T47D (cell line): ENCODE measurements around the gene NME1.
"Not testable (repeated sequence)": the region's sequence is repeated elsewhere in the genome, so short reads cannot be mapped to it uniquely, and the experiment has no call there.

Experiments used
- DNase-seq, 2 experiments: peaks; one replicate each; pipeline versions ENCODE4 v3.0.0 to v3.0.0-alpha.2; 2011 to 2012; ENCODE audit warnings: low read depth in 1 of 2, low spot score in 1 of 2
- JUND ChIP-seq: IDR thresholded peaks from 2 replicates; pipeline ENCODE4 v1.6.1; 2012; ENCODE audit warnings: low read depth
- in situ Hi-C: cut with HindIII; loops from 2 replicates; pipeline ENCODE4 v1.10.0; 2016; ENCODE audit warnings: low sequenced_read_pairs, low pct_unique_long_range_greater_than_20kb

The NME1 gene

GRCh38 chr17:51161541-51161940 lies 8.2 kb downstream of the NME1 start:
- no peak for DNase-seq
- in situ Hi-C loops = no loop called here
- TF ChIP-seq JUND = no peak

- in situ Hi-C loops = no loop called here
- TF ChIP-seq JUND = no peak
Measured at GRCh38 chr17:51164911-51165679, 11.7 kb downstream of the NME1 start.

GRCh38 chr17:51165680-51166197 lies 12.4 kb downstream of the NME1 start:
- no peak for TF ChIP-seq JUND
- DNase-seq = peak in 1 of 2 experiments; percentile 20
- in situ Hi-C loops = no loop called here

More at GRCh38 chr17:51164911-51165679, 11.7 kb downstream of the NME1 start:
- no peak for DNase-seq

DNA sequence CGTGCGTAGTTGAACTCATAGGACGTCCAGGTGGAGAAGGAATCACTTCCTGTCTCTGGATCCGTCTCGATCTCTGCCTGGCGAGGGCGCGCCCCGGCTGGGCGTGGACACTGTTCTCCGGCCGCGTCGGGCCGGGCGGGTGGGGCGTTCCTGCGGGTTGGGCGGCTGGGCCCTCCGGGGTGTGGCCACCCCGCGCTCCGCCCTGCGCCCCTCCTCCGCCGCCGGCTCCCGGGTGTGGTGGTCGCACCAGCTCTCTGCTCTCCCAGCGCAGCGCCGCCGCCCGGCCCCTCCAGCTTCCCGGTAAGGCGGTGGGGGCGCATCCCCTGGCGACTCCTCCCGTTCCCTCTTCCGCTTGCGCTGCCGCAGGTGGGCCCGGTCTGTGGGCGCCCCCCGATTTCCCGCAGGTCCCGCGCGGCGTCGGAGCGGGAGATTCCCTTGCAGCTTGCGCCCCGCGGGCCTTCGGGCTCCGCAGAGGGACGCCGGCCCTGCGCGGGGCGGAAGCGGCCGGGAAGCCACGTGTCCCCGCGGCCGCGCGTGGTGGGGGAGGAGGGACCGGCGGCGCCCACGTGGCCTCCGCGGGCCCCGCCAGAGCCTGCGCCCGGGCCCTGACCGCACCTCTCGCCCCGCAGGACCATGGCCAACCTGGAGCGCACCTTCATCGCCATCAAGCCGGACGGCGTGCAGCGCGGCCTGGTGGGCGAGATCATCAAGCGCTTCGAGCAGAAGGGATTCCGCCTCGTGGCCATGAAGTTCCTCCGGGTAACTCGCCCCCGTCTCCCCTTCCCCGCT lies 13.0 kb downstream of the NME1 start, which contains the start of gene NME2:
Gene NME2, plus strand, starts transcription at position 214 of the 789 bp plus-strand sequence. Its CDS starts 420 bp downstream, at position 634.
- in situ Hi-C loops = no loop called here
- no peak for TF ChIP-seq JUND
- peak; percentile 94 to 95 for DNase-seq

DNA sequence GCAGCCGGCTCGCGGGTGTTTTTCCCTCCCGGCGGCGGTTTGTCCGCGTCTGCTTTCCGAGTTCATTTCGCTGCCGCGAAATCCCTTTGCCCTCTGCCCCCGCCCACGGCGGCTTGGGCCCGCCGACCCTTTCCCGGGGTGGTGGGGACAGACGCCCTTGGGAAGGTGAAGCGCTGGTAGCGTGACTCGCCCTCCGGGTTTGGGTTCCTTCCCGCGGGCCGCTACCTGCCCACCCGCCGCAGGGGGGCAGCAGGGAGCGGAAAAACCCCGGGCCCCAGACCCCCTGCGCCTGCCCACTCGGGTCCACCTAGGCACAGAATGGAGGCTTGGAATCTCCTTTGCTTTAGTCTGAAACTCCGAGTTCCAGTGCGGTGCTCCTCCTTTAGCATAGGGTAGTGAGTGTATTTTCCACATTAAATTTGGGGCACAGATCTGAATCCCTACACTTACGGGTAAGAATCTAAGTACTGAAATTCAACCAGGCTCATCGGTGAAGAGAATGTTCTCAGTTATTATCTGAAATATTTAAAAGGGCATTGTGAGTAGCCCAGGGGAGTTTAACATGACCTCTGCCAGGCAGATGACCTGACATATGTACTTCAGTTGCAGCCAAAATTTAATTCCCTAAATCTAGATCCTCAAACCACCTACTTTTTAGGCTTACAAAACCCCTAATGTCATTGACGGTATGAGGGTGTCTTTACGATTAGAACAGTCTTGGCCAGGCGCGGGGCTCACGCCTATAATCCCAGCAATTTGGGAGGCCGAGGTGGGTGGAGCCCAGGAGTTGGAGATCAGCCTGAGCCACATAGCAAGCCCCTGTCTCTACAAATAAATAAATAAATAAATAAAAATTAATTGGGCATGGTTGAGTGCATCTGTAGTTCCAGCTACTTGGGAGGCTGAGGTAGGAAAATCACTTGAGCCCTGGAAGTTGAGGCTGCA lies 13.9 kb downstream of the NME1 start:
- DNase-seq = peak; percentile 59 to 82
- no peak for TF ChIP-seq JUND
- in situ Hi-C loops = no loop called here

DNA sequence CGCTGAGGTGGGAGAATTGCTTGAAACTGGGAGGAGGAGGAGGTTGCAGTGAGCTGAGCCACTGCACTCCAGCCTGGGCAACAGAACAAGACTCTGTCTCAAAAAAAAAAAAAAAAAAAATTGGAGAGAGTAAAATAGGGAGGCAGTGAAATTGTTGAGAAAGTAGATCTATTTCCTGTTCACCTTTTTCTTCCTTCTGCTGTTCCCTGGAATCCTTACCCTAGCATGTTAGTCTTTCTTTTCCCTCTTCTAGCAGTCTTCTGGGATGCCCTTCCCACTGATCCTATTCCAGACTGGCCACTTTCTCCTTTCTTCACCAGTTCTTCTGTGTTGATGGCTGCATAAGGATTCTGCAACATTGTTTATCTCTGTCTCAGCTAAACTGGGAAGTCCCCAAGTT lies 16.0 kb downstream of the NME1 start:
- no peak for TF ChIP-seq JUND
- no peak for DNase-seq
- in situ Hi-C loops = no loop called here

GRCh38 chr17:51170736-51171135 lies 17.4 kb downstream of the NME1 start:
- no peak for DNase-seq
- no peak for TF ChIP-seq JUND
- in situ Hi-C loops = no loop called here

DNA sequence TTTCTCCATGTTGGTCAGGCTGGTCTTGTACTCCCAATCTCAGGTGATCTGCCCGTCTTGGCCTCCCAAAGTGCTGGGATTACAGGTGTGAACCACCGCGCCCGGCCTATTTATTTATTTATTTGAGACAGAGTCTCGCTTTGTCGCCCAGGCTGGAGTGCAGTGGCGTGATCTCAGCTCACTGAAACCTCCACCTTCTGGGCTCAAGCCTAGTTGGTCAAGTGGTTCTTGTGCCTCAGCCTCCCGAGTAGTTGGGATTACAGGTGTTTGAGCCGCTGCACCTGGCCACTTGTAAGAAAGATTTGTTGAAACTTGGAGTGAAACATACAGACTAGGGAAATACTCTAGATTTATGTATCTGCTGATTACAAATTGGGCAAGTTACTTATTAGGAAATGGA lies 18.7 kb downstream of the NME1 start:
- in situ Hi-C loops, DNase-seq: not testable (repeated sequence)

DNA sequence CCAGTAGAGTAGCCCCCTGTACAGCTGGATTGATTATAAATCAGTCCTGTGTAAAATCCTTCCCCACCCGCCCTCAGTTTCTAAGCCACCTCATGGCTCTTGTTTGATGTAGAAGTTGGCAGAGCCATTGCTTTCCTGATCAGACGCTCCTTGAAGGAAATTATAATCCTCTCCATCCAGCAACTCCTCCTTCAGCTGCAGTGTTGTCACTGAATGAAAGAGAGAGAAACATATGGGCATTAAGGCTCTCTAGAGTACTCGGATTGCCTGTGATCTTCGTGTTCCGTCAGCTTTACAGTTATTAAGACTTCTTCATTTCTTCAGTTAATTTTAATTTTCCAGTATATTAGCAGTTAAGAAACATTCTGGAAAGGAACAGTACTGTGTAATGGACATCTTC lies 27.1 kb downstream of the NME1 start:
- no peak for DNase-seq
- no peak for TF ChIP-seq JUND
- in situ Hi-C loops = no loop called here

- TF ChIP-seq JUND = no peak
- DNase-seq = no peak
- in situ Hi-C loops = no loop called here
Measured at GRCh38 chr17:51184124-51184523, 30.8 kb downstream of the NME1 start.

DNA sequence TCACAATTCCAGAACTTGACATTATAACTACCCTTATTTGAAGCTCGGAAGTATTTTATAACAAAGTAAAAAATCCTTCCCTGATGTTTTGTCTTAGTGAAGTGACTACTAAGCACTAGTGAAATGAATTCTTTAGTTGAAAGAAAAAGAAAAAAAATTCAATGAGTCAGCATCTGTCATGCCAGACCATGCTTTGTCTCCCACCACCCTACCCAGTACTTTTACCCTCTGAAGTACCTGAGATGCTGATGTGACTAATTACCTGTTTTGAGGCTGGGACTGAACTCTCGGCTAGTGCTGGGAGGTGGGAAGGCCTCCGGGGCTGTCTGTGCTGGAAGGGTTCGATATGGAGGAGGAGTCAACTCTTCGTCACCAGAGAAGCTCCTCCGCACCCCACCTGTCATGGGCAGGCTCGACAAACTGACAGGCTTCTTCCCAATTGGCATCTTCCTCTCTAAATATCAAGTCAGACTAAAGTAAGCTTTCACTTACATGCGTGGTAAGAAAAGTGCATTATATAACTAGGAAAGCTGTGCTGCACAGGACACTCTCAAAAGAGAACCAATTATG lies 32.5 kb downstream of the NME1 start:
- no peak for TF ChIP-seq JUND
- no peak for DNase-seq
- in situ Hi-C loops = no loop called here
